Ectodermal cell (in vitro differentiated cells): ENCODE data around the gene TBC1D17.

ENCODE experiments used
- H3K27ac ChIP-seq: 2 replicates; pipeline ENCODE4 v1.7.0; 2013; ENCODE audit warnings: mild to moderate bottlenecking, low read depth, low read length; ENCODE audit not compliant: insufficient read depth, poor library complexity, severe bottlenecking
- H3K27me3 ChIP-seq: 2 replicates; pipeline ENCODE4 v1.7.0; 2013; ENCODE audit warnings: mild to moderate bottlenecking, low read length; ENCODE audit not compliant: insufficient read depth, control insufficient read depth, poor library complexity, severe bottlenecking
- H3K36me3 ChIP-seq: one replicate; pipeline ENCODE4 v1.7.0; 2013; ENCODE audit warnings: low read length; ENCODE audit not compliant: control insufficient read depth, insufficient read depth
- H3K4me1 ChIP-seq: one replicate; pipeline ENCODE4 v1.7.0; 2013; ENCODE audit warnings: low read length; ENCODE audit not compliant: control insufficient read depth, insufficient read depth
- H3K4me3 ChIP-seq: 2 replicates; pipeline ENCODE4 v1.7.0; 2013; ENCODE audit warnings: low read depth, low read length, control low read depth; ENCODE audit not compliant: insufficient read depth
- H3K9me3 ChIP-seq: 2 replicates; pipeline ENCODE4 v1.7.0; 2013; ENCODE audit warnings: mild to moderate bottlenecking, low read length, moderate library complexity; ENCODE audit not compliant: control insufficient read depth
- WGBS, 2 experiments: methylation state at CpG; one replicate each; pipeline ENCODE4 v1.1.7; 2013; ENCODE audit warnings: missing lambda C conversion rate in 2 of 2; 5-methylcytosine and 5-hydroxymethylcytosine counted together

Gene TBC1D17

GRCh38 chr19:49869484-49870308 lies 7.8 kb upstream of the TBC1D17 start:
- peak overlapping the region; percentile 82 for H3K27ac ChIP-seq
- H3K9me3 ChIP-seq = no peaks in the 10 kb centered on the region
- H3K4me1 ChIP-seq = peaks cover 7% of the 10 kb centered on the region
- no peaks in the 10 kb centered on the region for H3K27me3 ChIP-seq
- H3K36me3 ChIP-seq = peaks cover 5% of the 10 kb centered on the region
- 3% methylated on average over 67 of the region's 67 CpGs for WGBS, 2 experiments
- peak overlapping the region; percentile 53 for H3K4me3 ChIP-seq

DNA sequence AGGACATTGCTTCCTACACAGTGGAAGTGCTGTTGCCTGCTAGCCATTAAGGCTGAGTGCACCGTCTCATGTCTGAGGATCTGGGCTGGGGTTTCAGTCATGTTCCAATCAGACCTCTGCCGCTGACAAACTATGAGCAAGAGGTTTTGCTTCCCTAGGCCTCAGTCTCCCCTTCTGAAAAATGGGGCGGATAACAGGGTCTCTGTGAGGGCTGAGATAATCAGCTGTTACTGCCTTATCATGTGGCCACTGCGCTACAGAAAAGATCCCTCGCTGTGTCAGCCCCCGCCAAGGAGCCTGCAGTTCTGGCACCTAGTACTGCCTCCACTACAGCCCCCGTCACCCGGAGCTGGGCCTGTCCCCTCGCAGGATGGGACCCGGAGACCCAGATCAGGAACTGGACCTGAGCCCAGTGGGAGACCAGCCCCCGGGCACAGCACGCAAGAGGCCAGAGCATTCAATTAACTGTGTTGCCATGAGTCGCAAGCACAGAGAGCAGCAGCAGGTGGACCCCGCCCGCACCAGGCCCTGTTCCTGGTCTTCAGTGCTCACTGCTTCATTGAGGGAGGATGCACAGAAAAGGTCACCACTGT lies 7.1 kb upstream of the TBC1D17 start:
- H3K36me3 ChIP-seq = no peaks in the 10 kb centered on the region
- 91 to 92% methylated on average over 15 of the region's 15 CpGs for WGBS, 2 experiments
- no peaks in the 10 kb centered on the region for H3K27me3 ChIP-seq
- peaks cover 10% of the 10 kb centered on the region for H3K4me1 ChIP-seq
- H3K27ac ChIP-seq = peak overlapping the region; percentile 82
- no peaks in the 10 kb centered on the region for H3K9me3 ChIP-seq
- H3K4me3 ChIP-seq = peak overlapping the region; percentile 53

DNA sequence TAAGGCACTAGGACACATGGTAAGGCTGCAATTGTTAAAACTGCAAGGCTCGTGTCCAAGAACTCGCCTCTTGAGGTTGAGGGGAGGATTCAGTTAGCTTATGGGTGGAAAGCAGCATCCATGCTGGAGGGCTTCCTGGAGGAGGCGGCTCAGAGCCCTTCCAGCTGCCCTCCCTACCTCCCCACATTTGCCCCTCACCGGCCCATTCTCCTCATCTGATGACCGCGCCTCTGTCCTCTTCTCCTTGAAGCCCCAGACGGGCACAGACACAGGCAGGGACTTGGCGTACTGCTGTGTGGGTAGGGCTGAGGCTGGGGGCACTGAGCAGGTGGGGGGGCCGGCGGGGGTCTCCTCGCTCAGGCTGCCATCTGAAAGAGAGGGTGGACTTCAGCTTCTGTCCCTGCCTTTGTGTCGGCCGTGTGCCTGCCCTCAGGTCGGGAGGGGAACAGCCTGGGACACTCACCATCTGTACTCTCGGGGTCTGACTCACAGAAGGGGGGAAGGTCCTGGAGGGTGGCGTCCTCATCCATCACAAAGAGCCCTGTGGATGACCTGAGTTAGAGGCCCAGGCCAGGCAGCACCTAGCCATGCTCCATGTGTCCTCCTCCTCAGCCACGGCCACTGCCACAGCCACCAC lies 6.0 kb upstream of the TBC1D17 start:
- peaks cover 6% of the 10 kb centered on the region for H3K4me1 ChIP-seq
- 92 to 93% methylated on average over 17 of the region's 17 CpGs for WGBS, 2 experiments
- H3K4me3 ChIP-seq = no peak overlapping the region
- H3K36me3 ChIP-seq = no peaks in the 10 kb centered on the region
- no peaks in the 10 kb centered on the region for H3K27me3 ChIP-seq
- no peak overlapping the region for H3K27ac ChIP-seq
- no peaks in the 10 kb centered on the region for H3K9me3 ChIP-seq

- Histone ChIP-seq H3K36me3 (no peaks in the 10 kb centered on the region), H3K9me3 (no peaks in the 10 kb centered on the region), H3K4me3 (no peak overlapping the region), H3K27me3 (no peaks in the 10 kb centered on the region), H3K27ac (no peak overlapping the region), H3K4me1 (peaks cover 6% of the 10 kb centered on the region)
- 94 to 95% methylated on average over 27 of the region's 27 CpGs for WGBS, 2 experiments
Observed at GRCh38 chr19:49872245-49873128, 5.0 kb upstream of the TBC1D17 start.

GRCh38 chr19:49873129-49873521 lies 4.4 kb upstream of the TBC1D17 start:
- H3K27ac ChIP-seq = no peak overlapping the region
- WGBS, 2 experiments = 94% methylated on average over 29 of the region's 29 CpGs
- H3K4me3 ChIP-seq = no peak overlapping the region
- H3K27me3 ChIP-seq = no peaks in the 10 kb centered on the region
- no peaks in the 10 kb centered on the region for H3K9me3 ChIP-seq
- H3K4me1 ChIP-seq = peaks cover 6% of the 10 kb centered on the region
- no peaks in the 10 kb centered on the region for H3K36me3 ChIP-seq

DNA sequence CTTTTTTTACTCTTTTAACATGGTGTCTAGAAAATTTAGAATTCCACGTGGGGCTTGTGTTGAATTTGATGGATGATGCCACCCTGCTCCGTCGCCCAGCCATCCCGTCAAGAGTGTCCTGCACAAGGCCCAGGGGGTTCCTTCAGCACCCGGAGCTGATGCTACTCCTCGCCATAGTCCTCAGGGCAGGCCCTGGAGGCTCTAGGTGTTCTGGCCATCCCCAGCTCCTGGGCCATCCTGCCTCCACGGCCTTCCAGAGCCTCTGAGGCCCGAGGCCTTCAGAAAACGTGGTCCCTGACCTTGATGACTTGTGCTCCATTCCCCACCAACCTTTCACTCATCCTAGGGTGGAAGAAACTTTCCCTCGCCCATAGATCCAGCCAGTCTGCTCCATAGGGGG lies 3.7 kb upstream of the TBC1D17 start:
- 91 to 93% methylated on average over 10 of the region's 10 CpGs for WGBS, 2 experiments

GRCh38 chr19:49874503-49875157 lies 2.9 kb upstream of the TBC1D17 start:
- H3K27me3 ChIP-seq = no peaks in the 10 kb centered on the region
- H3K4me3 ChIP-seq = no peak overlapping the region
- no peaks in the 10 kb centered on the region for H3K36me3 ChIP-seq
- no peak overlapping the region for H3K27ac ChIP-seq
- peaks cover 6% of the 10 kb centered on the region for H3K4me1 ChIP-seq
- H3K9me3 ChIP-seq = no peaks in the 10 kb centered on the region
- 95 to 96% methylated on average over 11 of the region's 11 CpGs for WGBS, 2 experiments

More for the DNA sequence above, 3.7 kb upstream of the TBC1D17 start:
- peaks cover 6% of the 10 kb centered on the region for H3K4me1 ChIP-seq
- no peaks in the 10 kb centered on the region for H3K9me3 ChIP-seq
- H3K4me3 ChIP-seq = no peak overlapping the region
- no peaks in the 10 kb centered on the region for H3K36me3 ChIP-seq
- H3K27ac ChIP-seq = no peak overlapping the region
- H3K27me3 ChIP-seq = no peaks in the 10 kb centered on the region

DNA sequence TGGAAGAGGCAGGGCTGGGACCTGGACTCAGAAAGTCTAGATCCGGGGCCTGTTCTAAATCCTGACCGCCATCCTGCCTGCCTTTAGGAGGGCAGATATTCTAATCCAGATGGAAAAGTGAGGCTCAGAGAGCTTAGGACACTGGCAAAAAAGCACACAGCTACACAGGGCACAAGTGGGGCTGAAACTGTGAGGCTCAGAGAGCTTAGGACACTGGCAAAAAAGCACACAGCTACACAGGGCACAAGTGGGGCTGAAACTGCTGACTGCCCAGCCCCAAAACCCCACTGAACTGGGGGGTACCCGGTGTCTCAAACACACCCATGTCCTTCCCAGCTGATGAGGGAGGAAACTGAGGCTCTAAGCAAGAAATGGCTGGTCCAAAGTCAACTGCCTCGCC lies 2.3 kb upstream of the TBC1D17 start:
- WGBS, 2 experiments = 89 to 93% methylated on average over 4 of the region's 4 CpGs

GRCh38 chr19:49875857-49876421 lies 1.6 kb upstream of the TBC1D17 start:
- Histone ChIP-seq H3K9me3 (no peaks in the 10 kb centered on the region), H3K27ac (peak overlapping the region; percentile 98), H3K27me3 (no peaks in the 10 kb centered on the region), H3K36me3 (peaks cover 8% of the 10 kb centered on the region), H3K4me3 (peak overlapping the region; percentile 91), H3K4me1 (peaks cover 6% of the 10 kb centered on the region)
- WGBS, 2 experiments = 0% methylated on average over 28 of the region's 28 CpGs

More for the DNA sequence above, 2.3 kb upstream of the TBC1D17 start:
- no peaks in the 10 kb centered on the region for H3K9me3 ChIP-seq
- peaks cover 6% of the 10 kb centered on the region for H3K4me1 ChIP-seq
- H3K36me3 ChIP-seq = peaks cover 2% of the 10 kb centered on the region
- no peak overlapping the region for H3K27ac ChIP-seq
- H3K4me3 ChIP-seq = peak overlapping the region; percentile 91
- H3K27me3 ChIP-seq = no peaks in the 10 kb centered on the region
